GM12891 (cell line): ENCODE data around the gene RPUSD3.
"Not testable (repeated sequence)": the region's sequence is repeated elsewhere in the genome, so short reads cannot be mapped to it uniquely, and the experiment has no call there.

Experiments used
- POLR2A ChIP-seq: IDR thresholded peaks from 2 replicates; pipeline ENCODE4 v1.6.1; 2011; ENCODE audit warnings: low read depth, low read length, control low read depth
- POLR2AphosphoS5 ChIP-seq: IDR thresholded peaks from 2 replicates; pipeline ENCODE4 v1.6.1; 2011; ENCODE audit warnings: low read depth, low read length, control low read depth
- SPI1 ChIP-seq: IDR thresholded peaks from 2 replicates; pipeline ENCODE4 v1.6.1; 2011; ENCODE audit warnings: low read depth, low read length, control low read depth
- TAF1 ChIP-seq: IDR thresholded peaks from 2 replicates; pipeline ENCODE4 v1.6.1; 2011; ENCODE audit warnings: low read depth, low read length, control low read depth

GRCh38 chr3:9865125-9865637, 21.4 kb upstream of the RPUSD3 start:
- not testable (repeated sequence) for TF ChIP-seq POLR2AphosphoS5, SPI1, POLR2A, TAF1
